HG03064 (cell line): Measurements from ENCODE around the gene ARL6.

Experiments used
- ATAC-seq: cut with Tn5 transposase; IDR thresholded peaks from one replicate; pipeline ENCODE4 v1.9.1; 2021; ENCODE audit warnings: low read depth; ENCODE audit not compliant: unreplicated experiment

Gene ARL6, protein sequence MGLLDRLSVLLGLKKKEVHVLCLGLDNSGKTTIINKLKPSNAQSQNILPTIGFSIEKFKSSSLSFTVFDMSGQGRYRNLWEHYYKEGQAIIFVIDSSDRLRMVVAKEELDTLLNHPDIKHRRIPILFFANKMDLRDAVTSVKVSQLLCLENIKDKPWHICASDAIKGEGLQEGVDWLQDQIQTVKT

DNA sequence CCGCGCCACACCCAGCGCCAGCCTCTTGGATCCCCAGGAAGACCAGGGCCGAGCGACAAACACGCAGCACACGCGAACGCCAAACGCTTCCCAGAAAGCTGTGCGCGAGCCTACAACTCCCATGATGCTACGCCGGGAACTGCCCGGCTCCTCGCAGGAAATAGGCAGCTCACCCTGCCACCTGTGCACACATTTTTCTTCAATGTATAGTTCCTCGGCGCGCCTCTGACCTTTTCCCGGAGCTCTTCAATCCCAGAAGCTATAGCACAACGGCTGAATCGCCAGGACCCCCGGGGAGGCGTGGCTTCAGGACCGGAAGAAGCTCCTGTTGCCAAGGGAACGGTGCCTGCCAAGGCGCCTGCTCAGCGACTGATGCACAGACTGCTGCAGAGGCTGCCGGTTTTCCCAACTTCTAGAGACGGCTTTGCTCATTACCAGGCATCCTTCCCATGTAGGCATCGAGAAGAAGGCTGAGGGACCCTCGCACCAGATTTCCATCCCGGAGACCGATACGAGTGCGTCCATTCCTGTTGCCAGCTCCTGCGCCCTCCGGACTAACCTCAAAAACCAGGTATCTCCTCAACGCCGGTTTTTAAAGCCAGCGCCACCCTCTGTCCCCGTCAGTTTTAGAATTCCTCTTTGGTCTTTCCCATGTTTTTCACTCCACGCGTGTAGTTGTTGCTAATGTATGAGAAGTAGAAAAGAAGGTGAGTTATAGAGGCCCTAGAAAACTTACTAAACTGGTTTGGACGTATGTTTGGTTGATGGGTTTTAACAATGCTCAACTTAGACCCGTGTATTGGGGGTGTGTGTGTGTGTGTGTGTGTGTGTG lies at the start of gene ARL6:
Gene ARL6 (plus strand): TSS at position 352 of the 832 bp plus-strand sequence. CDS start 3,350 bp downstream, outside the sequence.
- peak; percentile 97 for ATAC-seq

DNA sequence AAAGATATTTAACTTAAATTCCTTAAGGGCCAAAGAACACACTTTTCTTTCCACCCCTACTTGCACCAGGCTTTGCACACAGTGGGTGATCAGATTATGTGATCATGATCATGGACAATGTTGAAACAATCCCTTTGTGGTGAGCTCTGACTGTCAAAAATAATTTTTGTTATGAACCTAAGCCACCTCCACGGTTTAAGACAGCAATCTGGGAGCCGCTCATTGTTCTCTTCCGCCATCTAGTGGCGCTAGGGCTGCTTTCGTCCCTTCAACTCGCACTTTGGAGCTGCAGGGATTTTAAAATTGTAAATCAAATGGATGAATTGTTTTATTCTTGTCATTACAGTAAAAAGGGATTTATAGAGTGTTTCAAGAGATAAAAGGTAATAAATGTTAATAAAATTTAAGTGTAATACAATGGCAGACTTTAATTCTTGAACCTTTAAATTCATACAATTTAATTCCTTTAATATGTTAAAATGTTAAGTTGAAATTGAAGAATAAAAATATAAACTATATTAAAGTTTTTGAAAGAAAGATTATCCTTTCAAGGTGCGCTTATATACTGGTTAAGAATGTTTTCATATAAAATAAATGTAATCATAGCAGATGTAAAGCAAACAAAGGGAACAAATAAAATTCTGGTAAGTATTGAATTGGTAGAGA lies 45.3 kb upstream of the ARL6 start:
- ATAC-seq: peak; percentile 73

DNA sequence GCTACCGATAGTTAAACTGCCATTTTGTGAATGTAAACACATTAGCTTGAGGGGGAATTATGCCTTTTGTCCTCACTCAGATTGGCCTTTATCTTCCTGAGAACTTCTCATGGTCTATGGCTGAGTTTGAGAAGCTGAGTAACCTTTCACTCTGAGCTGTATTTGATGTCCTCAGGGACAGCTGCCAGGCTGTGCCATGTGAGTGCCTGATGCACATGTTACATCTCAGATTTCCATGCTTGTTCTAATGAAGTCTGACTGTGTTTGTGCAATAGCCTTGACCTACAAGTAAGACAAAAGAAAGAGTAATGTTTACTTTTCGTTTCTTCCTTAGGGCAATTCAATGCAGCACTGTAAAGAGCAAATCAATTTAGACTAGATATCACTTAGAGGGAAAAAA lies 44.1 kb upstream of the ARL6 start:
- no peak for ATAC-seq

DNA sequence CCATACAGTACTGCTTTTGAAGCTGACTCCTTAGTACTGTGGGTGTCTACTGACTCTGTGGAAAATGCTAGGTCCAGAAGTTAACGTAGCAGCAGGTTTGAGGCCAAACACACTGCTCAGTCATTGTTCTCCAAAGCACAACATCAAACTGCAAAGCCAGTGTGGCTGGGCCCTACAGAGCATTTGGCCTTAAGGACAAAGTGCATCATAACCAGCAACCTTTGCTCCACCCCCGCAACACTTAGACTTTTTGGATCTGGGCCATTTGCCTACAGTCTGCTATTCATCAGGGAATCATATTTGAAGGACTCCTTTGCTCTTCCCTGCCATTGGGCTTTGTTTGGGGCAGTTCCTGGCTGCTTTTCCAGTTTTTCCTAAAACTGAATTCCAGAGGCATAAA lies 43.1 kb upstream of the ARL6 start:
- no peak for ATAC-seq

DNA sequence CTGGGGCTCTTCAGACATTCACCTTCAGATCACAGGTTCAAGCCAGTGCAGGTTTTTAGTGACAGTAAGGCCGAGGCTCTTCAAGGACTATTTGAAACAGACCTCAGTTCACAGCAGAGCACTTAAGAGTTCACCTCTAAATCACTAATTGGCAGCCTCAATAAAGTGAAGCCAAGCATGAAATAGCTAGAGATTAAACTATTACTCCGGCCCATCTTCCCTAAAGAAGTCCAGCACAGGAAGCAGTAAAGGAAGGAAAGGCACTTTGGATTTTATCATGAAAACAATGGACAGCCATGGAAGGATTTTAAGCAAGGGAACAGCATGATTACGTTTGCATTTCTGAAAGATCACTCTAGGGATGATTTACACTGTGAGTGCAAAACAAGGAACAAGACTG lies 27.6 kb upstream of the ARL6 start:
- ATAC-seq: no peak

DNA sequence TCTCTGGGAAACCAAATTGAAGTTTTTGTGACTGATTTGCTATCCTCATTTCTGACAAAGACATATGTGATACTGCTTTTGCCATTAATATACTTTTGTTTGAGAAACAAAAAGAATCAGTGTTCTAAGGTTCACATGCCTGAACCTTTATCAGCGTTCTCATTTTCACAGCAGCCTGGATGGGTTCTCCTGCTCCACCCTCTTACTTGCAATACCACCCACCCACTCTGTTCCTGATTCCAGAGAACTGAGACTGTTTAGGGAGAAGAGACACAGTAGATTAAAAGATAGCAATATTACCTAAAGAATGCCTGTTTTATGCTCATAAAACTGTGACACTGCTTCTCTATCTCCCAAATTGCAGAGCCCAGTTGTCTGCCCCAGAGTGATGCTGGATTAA lies 25.8 kb upstream of the ARL6 start:
- ATAC-seq: no peak

DNA sequence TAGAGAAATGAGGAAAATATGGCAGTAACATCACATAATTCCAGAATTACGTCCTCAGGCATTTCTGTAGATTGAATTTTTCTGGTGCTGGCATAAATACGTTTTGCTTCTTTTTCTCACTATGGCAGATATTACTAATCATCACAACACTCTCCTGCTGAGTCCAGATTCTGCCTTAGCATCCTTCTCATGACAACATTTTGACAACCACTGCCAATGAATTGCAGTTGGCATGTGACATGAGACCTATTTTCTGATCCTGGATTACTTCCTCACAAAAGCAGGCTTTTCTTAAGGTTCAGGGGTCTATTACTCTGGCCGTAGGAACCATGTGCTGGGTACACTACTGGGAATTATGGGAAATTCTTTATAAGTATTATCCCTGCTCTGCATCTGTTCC lies 22.5 kb upstream of the ARL6 start:
- no peak for ATAC-seq

DNA sequence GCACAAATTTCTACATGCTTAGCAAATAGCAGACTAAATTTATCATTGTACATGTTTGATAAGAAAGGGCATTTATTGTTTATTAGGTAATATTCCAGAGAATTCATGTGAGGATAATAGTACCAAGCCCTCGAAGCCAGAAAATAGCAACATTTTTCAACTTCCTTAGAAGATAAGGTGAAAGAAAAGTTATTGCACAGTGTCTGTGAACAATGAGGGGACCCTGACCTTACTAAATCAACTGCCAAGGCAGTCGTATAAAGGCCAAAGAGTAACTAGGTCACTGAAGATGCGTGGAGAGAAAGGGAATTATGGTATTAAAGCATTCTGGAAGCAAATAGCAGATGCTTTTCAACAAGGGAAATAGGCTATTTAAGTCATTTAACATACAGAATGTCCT lies 20.3 kb upstream of the ARL6 start:
- ATAC-seq: no peak

DNA sequence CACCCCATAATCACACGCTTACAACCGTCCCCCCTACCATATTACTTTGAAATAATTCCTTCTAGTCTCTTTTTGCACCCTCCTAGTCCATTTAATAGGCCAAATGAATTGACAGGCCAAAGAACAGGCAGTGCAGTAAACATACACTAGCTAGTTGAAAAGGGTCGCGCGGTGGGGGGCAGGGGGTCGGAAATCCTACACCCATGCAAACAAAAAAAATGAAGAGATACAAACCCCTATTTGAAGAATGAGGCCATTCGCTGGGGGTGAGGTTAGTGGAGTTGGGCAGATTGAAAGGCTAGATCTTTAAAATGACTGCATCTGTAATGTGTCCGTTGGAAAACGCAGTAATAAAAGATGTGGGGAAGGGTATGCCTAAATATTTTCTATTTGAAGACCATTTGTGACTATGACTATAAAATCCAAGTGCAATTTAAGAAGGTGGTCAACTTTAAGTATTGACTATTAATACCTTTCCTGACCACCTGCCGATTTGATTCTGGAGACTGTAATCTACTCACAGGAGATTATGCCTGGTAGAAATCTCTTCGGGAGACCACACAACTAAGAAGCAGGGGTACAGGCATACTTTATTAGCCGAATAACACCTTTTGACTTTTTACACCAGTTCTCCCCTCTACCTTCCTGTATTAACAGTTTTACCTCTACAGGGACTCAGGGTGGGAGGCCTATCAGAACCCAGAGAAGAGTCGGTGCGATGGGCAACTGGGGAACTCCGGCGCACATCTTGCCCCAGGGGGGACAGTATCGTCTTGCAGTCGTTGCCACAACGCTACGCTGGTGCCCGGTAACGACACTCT lies 762 bp upstream of the ARL6 start:
- peak; percentile 41 for ATAC-seq

DNA sequence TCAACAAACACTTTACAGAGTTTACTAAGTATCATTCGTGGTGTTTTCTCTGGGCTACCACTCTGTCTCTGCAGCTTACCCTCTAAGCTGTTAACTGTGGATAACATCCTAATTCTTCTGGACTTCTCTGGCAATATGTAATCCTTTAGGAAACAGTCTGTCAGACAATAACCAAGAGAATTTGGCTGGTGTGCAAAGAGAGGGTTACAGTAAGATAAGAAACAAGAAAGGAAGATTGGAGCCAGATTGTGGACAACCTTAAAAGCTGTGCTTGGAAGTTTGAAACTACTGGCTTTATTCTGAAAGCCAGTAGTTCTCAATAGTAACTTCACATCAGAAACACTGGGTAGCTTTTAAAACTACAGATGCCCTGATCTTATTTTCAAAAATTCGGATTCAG lies 778 bp downstream of the ARL6 start:
- ATAC-seq: no peak

DNA sequence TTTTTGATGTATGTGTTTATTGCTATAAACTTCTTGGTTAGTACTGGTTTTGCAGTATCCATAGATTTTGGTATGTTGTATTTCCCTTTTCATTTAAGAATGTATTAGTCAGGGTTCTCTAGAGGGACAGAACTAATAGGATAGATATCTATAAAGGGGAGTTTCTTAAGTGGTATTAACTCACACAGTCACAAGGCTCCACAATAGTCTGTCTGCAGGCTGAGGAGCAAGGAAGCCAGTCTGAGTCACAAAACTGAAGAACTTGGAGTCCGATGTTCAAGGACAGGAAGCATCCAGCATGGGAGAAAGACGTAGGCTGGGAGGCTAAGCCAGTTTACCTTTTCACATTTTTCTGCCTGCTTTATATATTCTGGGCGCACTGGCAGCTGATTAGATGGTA lies 8.4 kb downstream of the ARL6 start:
- no peak for ATAC-seq

DNA sequence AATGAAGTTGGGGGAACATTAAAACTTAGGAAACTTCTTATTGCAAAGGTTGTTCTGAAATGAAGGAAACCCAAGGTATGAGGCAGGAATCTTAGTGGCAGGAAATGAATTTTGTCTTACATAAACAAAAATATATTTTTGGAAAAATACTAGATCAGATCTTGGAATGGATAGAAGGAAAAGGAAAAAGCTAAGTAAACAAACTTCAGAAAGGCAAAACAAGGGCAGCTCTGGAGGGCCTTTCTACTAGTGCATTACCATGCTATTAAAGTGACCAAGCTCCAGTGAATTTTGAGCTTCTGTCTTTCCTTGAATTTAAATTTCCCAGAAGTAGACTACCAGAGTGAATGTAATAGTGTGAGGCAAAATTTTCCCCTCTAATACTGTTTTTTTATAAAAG lies 13.6 kb downstream of the ARL6 start:
- no peak for ATAC-seq

DNA sequence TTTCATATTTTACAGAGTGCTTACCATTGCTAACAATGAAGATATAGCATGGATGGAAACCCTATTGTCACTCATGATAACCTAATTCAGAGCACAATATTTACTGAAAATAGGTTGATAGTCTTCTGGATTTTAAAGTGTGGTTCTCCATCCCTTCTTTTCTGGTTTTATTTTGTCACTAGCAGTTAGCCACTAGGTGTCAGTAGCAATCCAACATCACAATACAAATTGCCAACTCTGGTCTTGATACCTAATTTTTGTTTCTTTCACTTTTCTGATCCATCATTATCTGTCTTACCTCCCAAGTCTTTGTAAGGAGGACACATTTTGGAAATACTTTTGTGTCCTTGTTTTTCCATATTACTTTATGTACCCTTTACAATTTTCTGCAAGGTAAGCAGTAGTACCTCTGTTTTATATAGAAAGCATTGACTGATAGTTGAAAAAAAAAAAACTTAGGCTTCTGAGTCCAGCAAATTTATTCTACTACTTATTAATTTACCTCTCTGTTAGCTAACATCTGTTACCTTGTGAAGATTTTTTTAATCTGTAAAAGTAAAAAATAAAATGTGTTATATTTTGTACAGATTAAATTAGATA lies 29.0 kb downstream of the ARL6 start:
- ATAC-seq: no peak

DNA sequence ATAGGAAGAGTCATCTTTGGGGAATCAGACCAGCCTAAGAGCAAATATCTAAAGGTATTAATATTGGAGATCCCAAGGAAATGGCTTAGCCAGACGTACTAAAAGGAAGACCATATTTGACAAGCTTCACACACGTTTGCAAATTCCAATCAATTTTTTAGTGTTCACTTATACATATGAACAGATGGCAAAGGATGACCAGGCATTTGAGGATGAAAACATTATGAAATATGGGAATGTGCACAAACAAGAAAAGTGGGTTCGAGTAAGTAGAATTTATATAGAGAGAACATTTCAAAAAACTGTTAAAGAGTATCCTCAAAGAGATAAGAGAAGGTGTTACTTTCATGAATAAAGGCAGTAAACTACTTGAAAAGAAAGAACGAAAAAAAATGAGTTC lies 31.4 kb downstream of the ARL6 start:
- no peak for ATAC-seq

DNA sequence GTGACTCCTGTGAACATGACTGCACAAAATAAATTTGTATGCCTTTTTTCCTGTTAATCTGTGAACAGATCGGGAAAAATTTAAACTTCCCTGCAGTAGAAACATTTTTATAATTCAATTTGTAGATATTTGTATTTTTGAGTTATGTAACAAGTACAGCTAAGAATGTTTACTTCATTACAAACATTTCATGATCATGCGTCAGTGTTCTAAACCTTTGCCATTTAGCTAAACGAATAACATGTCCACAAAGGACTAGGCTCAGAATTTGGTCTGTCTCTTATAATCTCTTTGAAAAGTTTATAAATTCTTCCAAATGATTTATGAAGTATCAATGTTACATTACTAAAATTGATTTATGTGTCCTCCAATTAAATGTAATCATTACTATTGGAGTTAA lies 39.9 kb downstream of the ARL6 start:
- no peak for ATAC-seq

DNA sequence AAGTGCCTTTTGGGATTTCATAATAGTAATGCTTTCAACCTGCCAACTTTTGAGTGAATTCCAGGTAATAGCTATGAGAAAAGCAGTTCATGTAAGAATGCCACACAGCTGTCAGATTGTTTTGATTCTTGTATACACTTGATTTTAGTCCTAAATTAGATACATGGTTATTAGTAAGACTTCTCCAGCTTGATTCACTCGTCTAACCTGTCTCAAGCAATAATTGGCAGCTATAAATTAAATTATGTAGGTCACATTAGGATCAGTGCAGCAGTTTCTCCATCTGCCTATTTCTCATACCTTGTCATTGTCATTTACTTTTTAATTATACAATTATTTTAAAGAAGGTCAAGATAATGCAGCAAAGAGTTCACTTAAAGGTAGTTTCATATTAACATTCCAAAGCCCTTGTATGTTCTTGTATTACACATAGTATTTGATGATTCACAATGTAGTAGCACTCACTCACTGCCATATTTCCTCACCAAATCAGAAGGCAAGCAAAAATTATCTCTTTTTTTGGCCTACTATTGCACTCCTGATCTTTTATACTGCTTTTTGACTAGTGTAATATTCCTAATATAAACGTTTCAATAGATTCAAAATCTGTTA lies 46.3 kb downstream of the ARL6 start:
- no peak for ATAC-seq

DNA sequence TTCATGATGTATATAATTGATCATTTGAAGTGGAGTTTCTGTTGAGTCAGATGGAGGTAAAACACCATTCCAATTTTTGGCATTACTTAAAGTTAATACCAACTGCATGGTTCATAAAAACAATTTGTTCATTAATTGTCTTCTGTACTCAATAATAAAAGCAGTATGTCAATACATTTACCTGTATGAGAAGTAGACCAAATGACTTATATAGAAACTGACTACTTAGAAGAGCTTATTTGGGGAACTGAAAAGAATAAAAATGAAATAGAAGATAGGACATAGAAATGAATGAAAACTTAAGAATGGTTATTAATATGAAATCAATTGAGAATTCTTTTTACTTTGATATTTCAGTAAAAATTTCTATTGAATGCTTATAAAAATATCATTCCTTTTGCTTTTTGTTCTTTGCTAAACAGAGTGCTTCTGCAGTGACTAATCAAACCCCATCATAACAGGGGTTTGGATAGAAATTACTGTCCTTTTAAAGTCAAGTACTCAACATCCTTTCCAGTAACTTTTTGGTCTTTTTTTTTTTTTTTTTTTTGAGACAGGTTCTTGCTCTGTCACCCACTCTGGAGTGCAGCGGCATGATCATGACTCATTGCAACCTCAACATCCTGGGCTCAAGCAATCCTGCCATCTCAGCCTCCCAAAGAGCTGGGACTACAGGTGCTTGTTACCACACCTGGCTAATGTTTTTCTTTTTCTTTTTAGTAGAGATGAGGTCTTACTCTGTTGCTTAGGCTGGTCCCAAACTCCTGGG lies 50.8 kb downstream of the ARL6 start:
- ATAC-seq: no peak

DNA sequence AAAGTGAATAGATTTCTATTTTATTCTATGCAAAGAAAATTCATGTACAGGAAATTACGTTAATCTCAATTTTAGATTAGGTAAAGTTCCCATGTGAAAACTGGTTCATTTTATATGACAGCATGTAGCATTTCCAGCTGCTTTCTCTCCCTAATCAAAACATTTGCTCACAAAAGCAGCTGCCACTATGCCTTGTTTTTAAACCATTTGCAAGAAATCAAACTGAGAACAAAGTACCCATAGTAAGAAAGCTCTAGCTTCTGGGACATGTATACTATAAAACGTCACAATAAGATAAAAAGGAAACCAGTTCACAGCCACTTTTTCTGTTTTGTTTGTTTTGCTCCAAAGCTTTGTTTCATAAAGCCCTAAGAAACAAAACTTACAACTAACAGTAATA lies 52.3 kb downstream of the ARL6 start:
- ATAC-seq: no peak

DNA sequence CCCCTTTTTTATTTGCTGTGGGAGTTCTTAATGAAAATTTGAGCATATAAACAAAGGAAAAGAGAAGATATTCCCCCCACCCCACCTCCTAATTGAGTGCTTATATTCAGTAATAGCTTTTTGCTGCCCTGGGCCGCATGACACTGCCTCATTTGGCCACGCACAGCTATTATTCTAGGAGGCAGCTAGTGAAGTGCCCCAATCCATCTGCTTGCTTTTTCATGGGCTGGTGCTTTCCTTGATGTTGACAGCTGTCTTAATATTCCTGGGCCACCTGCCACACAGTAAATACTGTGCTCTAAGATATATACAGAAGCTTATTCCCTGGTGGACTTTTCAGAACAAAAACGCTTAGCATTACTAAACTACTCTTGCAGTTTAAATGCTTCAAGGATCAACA lies 53.4 kb downstream of the ARL6 start:
- ATAC-seq: no peak
